Measurements from ENCODE around the gene TRIM26.
"Not testable (repeated sequence)": the region's sequence is repeated elsewhere in the genome, so short reads cannot be mapped to it uniquely, and the experiment has no call there.

TRIM26 gene

DNA sequence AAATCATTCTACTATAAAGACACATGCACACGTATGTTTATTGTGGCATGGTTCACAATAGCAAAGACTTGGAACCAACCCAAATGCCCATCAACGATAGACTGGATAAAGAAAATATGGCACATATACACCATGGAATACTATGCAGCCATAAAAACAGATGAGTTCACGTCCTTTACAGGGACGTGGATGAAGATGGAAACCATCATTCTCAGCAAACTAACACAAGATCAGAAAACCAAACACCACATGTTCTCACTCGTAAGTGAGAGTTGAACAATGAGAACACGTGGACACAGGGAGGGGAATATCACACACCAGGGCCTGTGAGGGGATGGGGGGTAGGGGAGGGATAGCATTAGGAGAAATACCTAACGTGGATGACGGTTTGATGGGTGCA, 73.0 kb downstream of the TRIM26 start:
- POLR2A ChIA-PET; H3K36me3 ChIP-seq (ENCODE audit: control insufficient read depth in 4 of 4, insufficient read depth in 4 of 4, low read length in 3 of 4); H3K27ac ChIP-seq (ENCODE audit: insufficient read depth in 1 of 2, low read depth in 1 of 2, low read length in 2 of 2, poor library complexity in 1 of 2, severe bottlenecking in 2 of 2); H3K27me3 ChIP-seq (replicated peaks in 2 of 5; ENCODE audit: control insufficient read depth in 4 of 5, insufficient read depth in 5 of 5, low read length in 4 of 5); DNase-seq; H3K4me3 ChIP-seq (ENCODE audit: control insufficient read depth in 1 of 7, extremely low read depth in 1 of 7, insufficient read depth in 4 of 7, low read depth in 2 of 7, low read length in 6 of 7); H3K9me3 ChIP-seq (ENCODE audit: control extremely low read depth in 1 of 5, control insufficient read depth in 4 of 5, insufficient read depth in 2 of 5, low read depth in 1 of 5, low read length in 4 of 5): not testable (repeated sequence)
- 83% methylated on average over 4 of the region's 8 CpGs for WGBS (ENCODE audit: insufficient coverage)
- H3K4me1 ChIP-seq (ENCODE audit: control extremely low read depth in 1 of 4, control insufficient read depth in 4 of 4, insufficient read depth in 4 of 4, low read length in 3 of 4), result peaks cover 0 to 13% (median 5%) of the 10 kb centered on the region in 4 experiments
- CTCF ChIA-PET, result interaction anchor here (1.0 kb wide), 1 partner anchor 27 kb away, joined by 3 read pairs; the partner anchor contains the start of gene TRIM31

DNA sequence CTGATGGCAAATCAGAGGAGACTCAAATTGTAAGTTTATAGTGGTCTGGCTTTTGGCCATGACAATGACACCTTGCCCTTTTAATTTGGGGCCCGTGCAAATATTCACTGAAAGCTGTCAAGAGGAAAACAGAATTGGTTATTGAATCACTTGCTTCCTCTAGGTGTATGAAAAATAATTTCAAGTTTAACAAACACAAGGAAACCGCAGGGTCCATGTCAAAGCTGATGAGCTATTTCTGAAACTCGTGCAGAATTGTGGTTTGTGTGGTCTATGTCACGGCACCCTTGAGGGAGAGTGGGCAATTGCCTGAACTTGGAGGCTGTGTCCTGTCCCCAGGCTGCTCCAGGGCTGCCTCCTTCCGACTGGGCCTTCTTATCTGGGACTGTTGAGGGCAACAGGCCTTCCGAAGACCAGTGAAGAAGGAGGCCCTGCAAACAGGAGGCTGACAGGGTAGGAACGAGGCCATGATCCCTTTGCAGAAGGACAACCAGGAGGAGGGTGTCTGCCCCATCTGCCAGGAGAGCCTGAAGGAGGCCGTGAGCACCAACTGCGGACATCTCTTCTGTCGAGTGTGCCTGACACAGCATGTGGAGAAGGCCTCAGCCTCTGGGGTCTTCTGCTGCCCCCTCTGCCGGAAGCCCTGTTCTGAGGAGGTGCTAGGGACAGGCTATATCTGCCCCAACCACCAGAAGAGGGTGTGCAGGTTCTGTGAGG, 76.5 kb downstream of the TRIM26 start:
- POLR2A ChIA-PET, result no interaction called here

DNA sequence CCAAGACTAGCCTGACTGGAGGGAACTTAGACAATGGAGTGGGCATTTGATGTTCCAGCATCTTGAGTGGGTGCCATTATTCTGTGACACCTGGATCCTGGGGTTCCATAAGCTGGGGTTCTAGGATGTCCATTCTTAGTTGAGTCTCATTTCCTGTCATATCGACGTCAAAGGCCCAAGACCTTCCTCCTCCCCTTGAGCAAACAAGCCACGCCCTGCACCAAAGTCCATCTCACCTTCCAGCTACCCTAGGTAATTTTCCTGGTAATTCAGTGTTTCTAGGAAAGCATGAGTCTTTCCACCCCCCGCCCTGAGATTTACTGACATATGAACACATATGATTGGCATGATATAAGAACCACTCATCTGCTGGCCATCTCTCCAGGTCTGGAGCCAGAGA, 77.4 kb downstream of the TRIM26 start, which contains the start of gene TRIM40:
Gene TRIM40 (plus strand): TSS at position 384 of the 400 bp plus-strand sequence. CDS start 897 bp downstream, outside the sequence.
- H3K9me3 ChIP-seq (ENCODE audit: control extremely low read depth in 1 of 5, control insufficient read depth in 4 of 5, insufficient read depth in 2 of 5, low read depth in 1 of 5, low read length in 4 of 5), result no peaks in the 10 kb centered on the region
- no peak for DNase-seq
- H3K27ac ChIP-seq (ENCODE audit: insufficient read depth in 1 of 2, low read depth in 1 of 2, low read length in 2 of 2, poor library complexity in 1 of 2, severe bottlenecking in 2 of 2), result no peak within 1 kb of the TSS
- CTCF ChIA-PET, result interaction anchor here (0.9 to 8.2 kb wide), 4 partner anchors 16 to 62 kb away, joined by 3 to 108 read pairs (median 6); no protein-coding TSS in a partner anchor
- H3K4me1 ChIP-seq (ENCODE audit: control extremely low read depth in 1 of 4, control insufficient read depth in 4 of 4, insufficient read depth in 4 of 4, low read length in 3 of 4), result peaks cover 0 to 14% (median 6%) of the 10 kb centered on the region in 4 experiments
- H3K4me3 ChIP-seq (ENCODE audit: control insufficient read depth in 1 of 7, extremely low read depth in 1 of 7, insufficient read depth in 4 of 7, low read depth in 2 of 7, low read length in 6 of 7), result no peak within 1 kb of the TSS
- H3K27me3 ChIP-seq (replicated peaks in 2 of 5; ENCODE audit: control insufficient read depth in 4 of 5, insufficient read depth in 5 of 5, low read length in 4 of 5), result peaks cover 0 to 15% (median 11%) of the 10 kb centered on the region in 5 experiments
- 67% methylated on average over 3 of the region's 4 CpGs for WGBS (ENCODE audit: insufficient coverage)
- H3K36me3 ChIP-seq (ENCODE audit: control insufficient read depth in 4 of 4, insufficient read depth in 4 of 4, low read length in 3 of 4), result no peaks in the 10 kb centered on the region
- POLR2A ChIA-PET, result no interaction called here

More for the DNA sequence above, 76.5 kb downstream of the TRIM26 start:
- 56% methylated on average over 10 of the region's 11 CpGs for WGBS (ENCODE audit: insufficient coverage)
- peaks cover 0 to 13% (median 5%) of the 10 kb centered on the region in 4 experiments for H3K4me1 ChIP-seq (ENCODE audit: control extremely low read depth in 1 of 4, control insufficient read depth in 4 of 4, insufficient read depth in 4 of 4, low read length in 3 of 4)
- H3K27ac ChIP-seq (ENCODE audit: insufficient read depth in 1 of 2, low read depth in 1 of 2, low read length in 2 of 2, poor library complexity in 1 of 2, severe bottlenecking in 2 of 2), result no peak overlapping the region
- peak in 2 of 3 donors; percentile 23 to 29 for DNase-seq
- H3K36me3 ChIP-seq (ENCODE audit: control insufficient read depth in 4 of 4, insufficient read depth in 4 of 4, low read length in 3 of 4), result no peaks in the 10 kb centered on the region
- CTCF ChIA-PET, result interaction anchor here (2.0 to 8.2 kb wide), 2 partner anchors 31 to 32 kb away, joined by 8 to 108 read pairs; no protein-coding TSS in a partner anchor
- no peak overlapping the region for H3K4me3 ChIP-seq (ENCODE audit: control insufficient read depth in 1 of 7, extremely low read depth in 1 of 7, insufficient read depth in 4 of 7, low read depth in 2 of 7, low read length in 6 of 7)
- no peaks in the 10 kb centered on the region for H3K9me3 ChIP-seq (ENCODE audit: control extremely low read depth in 1 of 5, control insufficient read depth in 4 of 5, insufficient read depth in 2 of 5, low read depth in 1 of 5, low read length in 4 of 5)
- peaks cover 0 to 11% (median 6%) of the 10 kb centered on the region in 5 experiments for H3K27me3 ChIP-seq (replicated peaks in 2 of 5; ENCODE audit: control insufficient read depth in 4 of 5, insufficient read depth in 5 of 5, low read length in 4 of 5)

GRCh38 chr6:30135147-30135546, 78.1 kb downstream of the TRIM26 start:
- POLR2A ChIA-PET, result no interaction called here
- H3K36me3 ChIP-seq (ENCODE audit: control insufficient read depth in 4 of 4, insufficient read depth in 4 of 4, low read length in 3 of 4), result no peaks in the 10 kb centered on the region
- H3K9me3 ChIP-seq (ENCODE audit: control extremely low read depth in 1 of 5, control insufficient read depth in 4 of 5, insufficient read depth in 2 of 5, low read depth in 1 of 5, low read length in 4 of 5), result no peaks in the 10 kb centered on the region
- no peak overlapping the region for H3K4me3 ChIP-seq (ENCODE audit: control insufficient read depth in 1 of 7, extremely low read depth in 1 of 7, insufficient read depth in 4 of 7, low read depth in 2 of 7, low read length in 6 of 7)
- peaks cover 0 to 18% (median 8%) of the 10 kb centered on the region in 4 experiments for H3K4me1 ChIP-seq (ENCODE audit: control extremely low read depth in 1 of 4, control insufficient read depth in 4 of 4, insufficient read depth in 4 of 4, low read length in 3 of 4)
- H3K27me3 ChIP-seq (replicated peaks in 2 of 5; ENCODE audit: control insufficient read depth in 4 of 5, insufficient read depth in 5 of 5, low read length in 4 of 5), result peaks cover under 1 to 21% (median 17%) of the 10 kb centered on the region in 5 experiments
- no CpG with 5 or more reads among the region's 2 CpGs for WGBS (ENCODE audit: insufficient coverage)
- H3K27ac ChIP-seq (ENCODE audit: insufficient read depth in 1 of 2, low read depth in 1 of 2, low read length in 2 of 2, poor library complexity in 1 of 2, severe bottlenecking in 2 of 2), result no peak overlapping the region
- DNase-seq, result no peak
- CTCF ChIA-PET, result interaction anchor here (0.9 to 8.2 kb wide), 5 partner anchors 12 to 62 kb away, joined by 3 to 108 read pairs (median 8); no protein-coding TSS in a partner anchor
